ENCODE data around the gene LPO. TPM values are rescaled to one million over a fixed set of nuclear protein-coding genes. Genes with fewer than 3 reads are reported as not detected.
A peak's percentile ranks its signal among the peaks of the same experiment; 100 is the strongest.

The LPO gene
- total RNA-seq, 1 experiment from 2014 or later = not detected

DNA sequence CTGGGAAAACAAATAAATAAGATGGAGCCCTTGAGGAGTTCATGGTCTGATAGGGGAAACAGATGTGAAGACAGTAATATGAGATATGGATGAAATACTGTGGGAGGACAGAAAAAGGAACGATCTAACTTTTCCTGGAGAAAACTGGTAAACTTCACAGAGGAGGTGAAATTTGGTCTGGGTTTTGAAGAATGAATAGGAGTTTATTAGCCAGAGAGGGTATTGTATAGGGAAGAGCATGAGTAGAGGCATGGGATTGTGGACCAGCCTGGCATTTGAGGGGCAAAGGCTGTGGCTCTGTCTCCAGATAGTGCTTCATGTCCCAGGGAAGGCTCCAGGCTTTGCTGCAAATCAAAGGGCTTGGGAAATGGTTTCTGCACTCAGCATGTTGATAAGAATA, 1.6 kb downstream of the LPO start:
- ATAC-seq (no peak), DNase-seq (no peak)
- H4K20me1 ChIP-seq (ENCODE audit: low read length) = no peaks in the 10 kb centered on the region
- CTCF ChIA-PET = no interaction called here
- H3K27me3 ChIP-seq (ENCODE audit: low read length) = peaks cover 73% of the 10 kb centered on the region
- H3F3A ChIP-seq (ENCODE audit: low read length, unreplicated experiment) = no peaks in the 10 kb centered on the region
- H3K9ac ChIP-seq (ENCODE audit: low read length) = no peak overlapping the region
- H3K79me2 ChIP-seq (ENCODE audit: low read length) = no peaks in the 10 kb centered on the region
- intact Hi-C loops (cut with micrococcal nuclease) = no loop called here
- no TSS peak for BruUV-seq (replicated peaks)
- TF ChIP-seq, protein P1, sequence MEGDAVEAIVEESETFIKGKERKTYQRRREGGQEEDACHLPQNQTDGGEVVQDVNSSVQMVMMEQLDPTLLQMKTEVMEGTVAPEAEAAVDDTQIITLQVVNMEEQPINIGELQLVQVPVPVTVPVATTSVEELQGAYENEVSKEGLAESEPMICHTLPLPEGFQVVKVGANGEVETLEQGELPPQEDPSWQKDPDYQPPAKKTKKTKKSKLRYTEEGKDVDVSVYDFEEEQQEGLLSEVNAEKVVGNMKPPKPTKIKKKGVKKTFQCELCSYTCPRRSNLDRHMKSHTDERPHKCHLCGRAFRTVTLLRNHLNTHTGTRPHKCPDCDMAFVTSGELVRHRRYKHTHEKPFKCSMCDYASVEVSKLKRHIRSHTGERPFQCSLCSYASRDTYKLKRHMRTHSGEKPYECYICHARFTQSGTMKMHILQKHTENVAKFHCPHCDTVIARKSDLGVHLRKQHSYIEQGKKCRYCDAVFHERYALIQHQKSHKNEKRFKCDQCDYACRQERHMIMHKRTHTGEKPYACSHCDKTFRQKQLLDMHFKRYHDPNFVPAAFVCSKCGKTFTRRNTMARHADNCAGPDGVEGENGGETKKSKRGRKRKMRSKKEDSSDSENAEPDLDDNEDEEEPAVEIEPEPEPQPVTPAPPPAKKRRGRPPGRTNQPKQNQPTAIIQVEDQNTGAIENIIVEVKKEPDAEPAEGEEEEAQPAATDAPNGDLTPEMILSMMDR (conservative IDR thresholded peaks at IDR 0.05; ENCODE audit: low read depth, low read length) = no peak
- TF ChIP-seq EZH2 (IDR thresholded peaks at IDR 0.05; ENCODE audit: low read length, unreplicated experiment) (no peak), EZH2phosphoT487 (IDR thresholded peaks at IDR 0.05; ENCODE audit: borderline replicate concordance, low read length) (no peak)
- peaks cover 7% of the 10 kb centered on the region; the same call in 1 of the 2 replicates for H3K4me1 ChIP-seq (ENCODE audit: insufficient read depth, low read length)
- POLR2A ChIA-PET (ENCODE audit: unreplicated experiment) = no interaction called here
- no peak overlapping the region for H3K27ac ChIP-seq (ENCODE audit: low read length)
- no peak overlapping the region for H2AFZ ChIP-seq (ENCODE audit: low read length)
- no peak overlapping the region for H3K4me3 ChIP-seq (ENCODE audit: low read length)
- H3K4me2 ChIP-seq (ENCODE audit: low read length) = no peak overlapping the region
- no peaks in the 10 kb centered on the region for H3K36me3 ChIP-seq (ENCODE audit: low read depth, low read length)
- H3K9me2 ChIP-seq (replicated peaks; ENCODE audit: low read length) = no peaks in the 10 kb centered on the region
- H3K9me3 ChIP-seq (ENCODE audit: low read length) = no peaks in the 10 kb centered on the region

DNA sequence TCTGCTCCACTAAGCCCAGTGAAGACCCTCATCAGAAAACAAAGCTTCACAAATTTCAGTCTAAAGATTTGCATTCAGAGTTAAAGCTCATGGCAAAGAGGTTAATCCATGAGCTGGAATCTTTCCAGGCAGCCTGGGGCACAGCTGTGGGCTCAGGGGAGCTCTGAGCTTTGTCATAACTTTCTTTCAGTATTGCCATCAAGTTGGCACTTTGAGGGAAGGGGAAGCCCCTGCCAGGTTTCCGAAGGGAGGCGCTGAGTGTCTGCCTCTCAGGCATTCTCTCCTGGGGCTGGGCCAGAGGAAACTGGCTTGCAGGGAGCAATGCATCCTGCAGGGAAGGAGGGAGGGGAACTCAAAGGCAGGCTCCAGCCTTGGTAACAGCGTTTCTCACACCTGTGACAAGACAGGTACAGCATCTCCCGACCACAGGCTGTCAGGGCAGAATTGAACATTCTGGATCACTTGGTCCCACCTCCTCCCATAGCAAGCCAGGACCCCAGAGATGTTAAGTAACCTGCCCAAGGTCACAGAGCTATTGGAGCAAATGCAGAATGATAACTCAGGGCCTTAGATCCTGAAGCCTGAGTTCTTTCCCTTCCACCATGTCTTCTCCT, 3.9 kb downstream of the LPO start:
- H3K9me2 ChIP-seq (replicated peaks; ENCODE audit: low read length) = no peaks in the 10 kb centered on the region
- no peak overlapping the region for H3K9ac ChIP-seq (ENCODE audit: low read length)
- H3K4me1 ChIP-seq (ENCODE audit: insufficient read depth, low read length) = peaks cover 7% of the 10 kb centered on the region; the same call in 1 of the 2 replicates
- ChIA-PET CTCF (no interaction called here), POLR2A (ENCODE audit: unreplicated experiment) (interaction anchor here (0.6 kb wide), 1 partner anchor 216 kb away, joined by 4 read pairs; no protein-coding TSS in a partner anchor)
- no peaks in the 10 kb centered on the region for H3K79me2 ChIP-seq (ENCODE audit: low read length)
- TF ChIP-seq, protein P1 (conservative IDR thresholded peaks at IDR 0.05; ENCODE audit: low read depth, low read length) = no peak
- no peak for TF ChIP-seq EZH2phosphoT487 (IDR thresholded peaks at IDR 0.05; ENCODE audit: borderline replicate concordance, low read length)
- no peak for TF ChIP-seq EZH2 (IDR thresholded peaks at IDR 0.05; ENCODE audit: low read length, unreplicated experiment)
- no TSS peak for BruUV-seq (replicated peaks)
- no peak overlapping the region for H3K4me2 ChIP-seq (ENCODE audit: low read length)
- H3K4me3 ChIP-seq (ENCODE audit: low read length) = no peak overlapping the region
- intact Hi-C loops (cut with micrococcal nuclease) = no loop called here
- H3F3A ChIP-seq (ENCODE audit: low read length, unreplicated experiment) = no peaks in the 10 kb centered on the region
- no peak overlapping the region for H3K27ac ChIP-seq (ENCODE audit: low read length)
- H2AFZ ChIP-seq (ENCODE audit: low read length) = no peak overlapping the region
- no peaks in the 10 kb centered on the region for H4K20me1 ChIP-seq (ENCODE audit: low read length)
- DNase-seq (peak; percentile 54), ATAC-seq (peak; percentile 33)
- no peaks in the 10 kb centered on the region for H3K9me3 ChIP-seq (ENCODE audit: low read length)
- peaks cover 51% of the 10 kb centered on the region for H3K27me3 ChIP-seq (ENCODE audit: low read length)
- no peaks in the 10 kb centered on the region for H3K36me3 ChIP-seq (ENCODE audit: low read depth, low read length)

DNA sequence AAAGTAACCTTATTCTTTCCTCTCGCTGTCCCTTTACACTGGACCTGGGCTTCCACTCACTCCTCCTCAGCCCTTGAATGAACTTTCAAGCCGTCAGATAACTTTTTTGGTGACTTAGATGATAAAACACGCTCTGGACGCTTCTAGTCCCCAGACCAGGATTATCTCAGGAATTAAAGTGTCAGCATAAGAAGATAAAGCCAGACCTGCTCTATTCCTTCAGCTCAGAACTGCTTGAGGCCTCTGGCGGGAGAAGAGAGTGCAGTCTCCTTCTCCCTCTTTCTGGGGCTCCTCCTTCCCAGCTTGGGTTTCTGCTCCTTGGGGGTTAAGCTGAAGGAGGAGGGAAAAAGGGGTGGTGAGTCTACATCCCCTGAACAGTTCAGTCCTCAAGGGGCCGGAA, 6.6 kb downstream of the LPO start:
- TF ChIP-seq EZH2 (IDR thresholded peaks at IDR 0.05; ENCODE audit: low read length, unreplicated experiment) (no peak), EZH2phosphoT487 (IDR thresholded peaks at IDR 0.05; ENCODE audit: borderline replicate concordance, low read length) (no peak)
- TF ChIP-seq, protein P1 (conservative IDR thresholded peaks at IDR 0.05; ENCODE audit: low read depth, low read length) = no peak
- DNase-seq (no peak), ATAC-seq (no peak)
- peaks cover 28% of the 10 kb centered on the region for H3K27me3 ChIP-seq (ENCODE audit: low read length)
- ChIA-PET POLR2A (ENCODE audit: unreplicated experiment) (no interaction called here), CTCF (no interaction called here)
- no peaks in the 10 kb centered on the region for H4K20me1 ChIP-seq (ENCODE audit: low read length)
- no peaks in the 10 kb centered on the region for H3K79me2 ChIP-seq (ENCODE audit: low read length)
- intact Hi-C loops (cut with micrococcal nuclease) = loop anchor here (5.0 kb wide), 1 partner anchor 202 kb away; no protein-coding TSS in a partner anchor
- no peak overlapping the region for H3K9ac ChIP-seq (ENCODE audit: low read length)
- H3F3A ChIP-seq (ENCODE audit: low read length, unreplicated experiment) = no peaks in the 10 kb centered on the region
- no peaks in the 10 kb centered on the region for H3K9me2 ChIP-seq (replicated peaks; ENCODE audit: low read length)
- H3K4me1 ChIP-seq (ENCODE audit: insufficient read depth, low read length) = peaks cover 12% of the 10 kb centered on the region; the same call in 1 of the 2 replicates
- no peak overlapping the region for H3K4me3 ChIP-seq (ENCODE audit: low read length)
- H3K4me2 ChIP-seq (ENCODE audit: low read length) = no peak overlapping the region
- no peaks in the 10 kb centered on the region for H3K36me3 ChIP-seq (ENCODE audit: low read depth, low read length)
- H2AFZ ChIP-seq (ENCODE audit: low read length) = no peak overlapping the region
- no peak overlapping the region for H3K27ac ChIP-seq (ENCODE audit: low read length)
- no peaks in the 10 kb centered on the region for H3K9me3 ChIP-seq (ENCODE audit: low read length)
- BruUV-seq (replicated peaks) = no TSS peak

Measured in PC-3 (cell line).